Colon (tissue), 2 donors: ENCODE measurements around the gene MYO3B.

Source experiments
- FAIRE-seq: peaks from 2 replicates; lab custom pipeline; 2012; peaks lifted over from hg19 to GRCh38; lab: Jason Lieb, UNC
- donor health status: control.
- donor health status: control.

Gene MYO3B

GRCh38 chr2:170235860-170236679, 58.1 kb downstream of the MYO3B start:
- no peak for FAIRE-seq

GRCh38 chr2:170236680-170237047, 58.7 kb downstream of the MYO3B start:
- FAIRE-seq, result no peak

- no peak for FAIRE-seq
Observed at GRCh38 chr2:170237572-170238120, 59.7 kb downstream of the MYO3B start.

- no peak for FAIRE-seq
Observed at GRCh38 chr2:170238776-170239175, 60.8 kb downstream of the MYO3B start.

- FAIRE-seq, result no peak
Observed at GRCh38 chr2:170240629-170241028, 62.7 kb downstream of the MYO3B start.

- no peak for FAIRE-seq
Observed at GRCh38 chr2:170241756-170242155, 63.8 kb downstream of the MYO3B start.

- no peak for FAIRE-seq
Observed at GRCh38 chr2:170243118-170243837, 65.3 kb downstream of the MYO3B start.

- no peak for FAIRE-seq
Observed at GRCh38 chr2:170243898-170244297, 66.0 kb downstream of the MYO3B start.

- FAIRE-seq, result no peak
Observed at GRCh38 chr2:170244555-170244954, 66.6 kb downstream of the MYO3B start.

- FAIRE-seq, result no peak
Observed at GRCh38 chr2:170245312-170245711, 67.4 kb downstream of the MYO3B start.

- FAIRE-seq, result no peak
Observed at GRCh38 chr2:170247333-170247732, 69.4 kb downstream of the MYO3B start.

- FAIRE-seq, result no peak
Observed at GRCh38 chr2:170247882-170248393, 70.0 kb downstream of the MYO3B start.

GRCh38 chr2:170248574-170249393, 70.8 kb downstream of the MYO3B start:
- no peak for FAIRE-seq

- no peak for FAIRE-seq
Observed at GRCh38 chr2:170249761-170250160, 71.8 kb downstream of the MYO3B start.

- no peak for FAIRE-seq
Observed at GRCh38 chr2:170250584-170250983, 72.6 kb downstream of the MYO3B start.

GRCh38 chr2:170252414-170252813, 74.5 kb downstream of the MYO3B start:
- no peak for FAIRE-seq

GRCh38 chr2:170253721-170254230, 75.8 kb downstream of the MYO3B start:
- no peak for FAIRE-seq

- FAIRE-seq, result no peak
Observed at GRCh38 chr2:170254293-170254732, 76.4 kb downstream of the MYO3B start.

- FAIRE-seq, result no peak
Observed at GRCh38 chr2:170255137-170255536, 77.2 kb downstream of the MYO3B start.

- FAIRE-seq, result no peak
Observed at GRCh38 chr2:170255971-170256370, 78.0 kb downstream of the MYO3B start.

GRCh38 chr2:170258382-170258781, 80.4 kb downstream of the MYO3B start:
- FAIRE-seq, result no peak

- no peak for FAIRE-seq
Observed at GRCh38 chr2:170260188-170260587, 82.2 kb downstream of the MYO3B start.
